Immature natural killer cell (primary cell): ENCODE measurements around the gene IFT20. TPM values are rescaled to one million over a fixed set of nuclear protein-coding genes. Genes with fewer than 3 reads are reported as not detected.

ENCODE experiments used
- DNase-seq, 3 donors: peaks; one replicate each; pipeline ENCODE4 v3.0.0; 2022; ENCODE audit warnings: mixed read lengths in 1 of 3
- H3K27ac Mint-ChIP-seq, 6 donors: one replicate each; pipeline ENCODE4 v1.8.0; 2020; ENCODE audit warnings: mixed read lengths in 6 of 6, mild to moderate bottlenecking in 5 of 6, inconsistent platforms in 4 of 6, moderate library complexity in 3 of 6
- H3K27me3 Mint-ChIP-seq, 3 donors: one replicate each; pipeline ENCODE4 v1.8.0; 2020 to 2021; ENCODE audit warnings: low read depth in 3 of 3, mild to moderate bottlenecking in 3 of 3, mixed read lengths in 3 of 3, moderate library complexity in 3 of 3, inconsistent platforms in 1 of 3
- H3K36me3 Mint-ChIP-seq, 3 donors: one replicate each; pipeline ENCODE4 v1.8.0; 2020; ENCODE audit warnings: mixed read lengths in 3 of 3, inconsistent platforms in 2 of 3, mild to moderate bottlenecking in 2 of 3
- H3K4me1 Mint-ChIP-seq, 2 donors: one replicate each; pipeline ENCODE4 v1.8.0; 2020; ENCODE audit warnings: inconsistent platforms in 2 of 2, mild to moderate bottlenecking in 2 of 2, mixed read lengths in 2 of 2, moderate library complexity in 1 of 2
- H3K4me3 Mint-ChIP-seq, 5 donors: one replicate each; pipeline ENCODE4 v1.8.0; 2020; ENCODE audit warnings: mild to moderate bottlenecking in 5 of 5, mixed read lengths in 5 of 5, inconsistent platforms in 3 of 5, moderate library complexity in 3 of 5
- H3K9me3 Mint-ChIP-seq, 6 donors: one replicate each; pipeline ENCODE4 v1.8.0; 2020; ENCODE audit warnings: mild to moderate bottlenecking in 6 of 6, mixed read lengths in 6 of 6, inconsistent platforms in 4 of 6, moderate library complexity in 3 of 6
- polyA plus RNA-seq, 3 donors: library from polyadenylated mRNA; unstranded; fragments of 300-500 nt; fragmentation: Illumina TruSeq; gene quantifications; one replicate each; pipeline ENCODE4 v1.2.3, GENCODE V29; 2021

Gene IFT20
- polyA plus RNA-seq, 3 donors from 2014 or later, result 51.1 to 70.4 (median 53.0) TPM

DNA sequence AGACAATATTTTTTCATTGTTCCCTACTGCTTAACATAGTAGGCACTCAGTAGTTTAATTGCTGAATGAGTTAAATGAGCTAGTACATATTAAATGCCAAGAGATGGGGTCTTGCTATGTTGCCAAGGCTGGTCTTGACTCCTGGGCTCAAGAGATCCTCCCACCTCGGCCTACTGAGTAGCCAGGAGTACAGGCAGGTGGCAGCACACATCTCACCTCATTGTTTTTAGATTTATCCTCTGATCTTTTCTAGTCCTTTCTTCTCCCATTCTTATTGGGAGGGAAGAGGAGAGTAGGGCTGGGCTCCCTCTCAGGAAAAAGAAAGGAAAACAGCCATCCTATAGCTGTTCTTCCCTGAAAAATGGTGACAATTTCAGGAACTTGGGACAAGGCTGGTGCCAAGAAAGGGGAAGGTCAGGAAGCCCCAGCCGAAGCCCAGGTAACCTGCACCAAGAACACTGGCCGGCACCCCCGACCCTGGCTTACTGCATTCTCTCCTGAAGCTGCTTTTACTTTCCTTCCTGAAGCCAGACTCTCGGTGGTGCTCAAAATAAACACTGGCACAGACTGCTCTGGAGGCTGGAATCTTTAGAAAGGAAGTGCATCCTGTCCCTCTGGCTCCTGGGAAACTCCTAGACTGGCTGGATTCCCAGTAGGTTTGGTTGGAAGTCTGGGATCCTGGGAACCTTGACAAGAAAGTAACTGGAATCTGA lies 2.9 kb upstream of the IFT20 start:
- H3K9me3 Mint-ChIP-seq, result peaks cover 0 to 1% (median 0%) of the 10 kb centered on the region in 6 donors
- peak overlapping the region in 2 of 6 donors; percentile 6 to 81 for H3K27ac Mint-ChIP-seq
- peaks cover 40 to 43% of the 10 kb centered on the region in 2 donors for H3K4me1 Mint-ChIP-seq
- peaks cover 2 to 9% (median 3%) of the 10 kb centered on the region in 3 donors for H3K27me3 Mint-ChIP-seq
- H3K4me3 Mint-ChIP-seq, result peak overlapping the region in 1 of 5 donors; percentile 96
- peaks cover 0 to 11% (median 0%) of the 10 kb centered on the region in 3 donors for H3K36me3 Mint-ChIP-seq
- DNase-seq, result no peak

DNA sequence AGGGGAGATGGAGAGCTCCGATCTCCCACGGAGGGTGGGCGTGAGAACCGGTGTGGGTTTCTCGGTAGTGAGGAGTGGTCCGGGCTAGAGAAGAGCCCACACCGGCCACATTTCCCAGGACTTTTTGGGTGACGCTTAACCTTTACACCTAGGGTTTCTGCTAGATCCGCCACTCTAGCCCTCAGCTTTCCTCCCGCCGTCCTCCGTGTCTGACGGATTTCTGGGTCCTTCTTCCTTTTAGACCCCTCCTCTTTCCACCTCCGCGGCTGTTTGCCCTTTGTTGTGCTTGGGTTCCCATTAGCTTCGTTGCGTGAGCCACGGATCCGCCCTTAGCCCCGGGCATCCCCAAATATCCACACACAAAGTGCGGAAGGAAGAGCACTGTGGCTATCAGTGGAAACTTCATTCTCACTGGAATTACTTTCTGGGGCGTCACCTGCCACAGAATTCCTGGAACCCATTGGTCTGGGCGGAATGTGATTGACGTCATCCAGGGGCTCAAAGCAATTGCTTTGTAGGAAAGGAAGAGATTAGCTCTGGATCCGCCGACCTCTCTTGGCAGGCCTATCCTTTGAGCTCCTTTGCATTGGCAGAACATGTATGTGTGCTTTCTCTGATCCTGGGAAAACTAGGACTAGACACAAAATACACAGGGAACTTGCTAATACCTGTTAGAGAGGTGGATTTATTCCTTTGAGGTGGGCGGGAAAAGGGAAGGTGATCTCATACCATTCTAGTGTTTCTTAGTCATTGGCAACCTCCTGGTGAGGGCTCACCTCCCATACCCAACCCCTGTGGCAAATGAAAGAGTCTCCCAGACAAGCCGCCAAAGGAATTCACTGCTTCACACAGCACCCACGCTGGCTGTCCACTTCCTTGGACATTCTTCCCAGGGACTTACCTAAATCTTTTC lies 943 bp upstream of the IFT20 start:
- no peak for DNase-seq
- peaks cover 41 to 53% of the 10 kb centered on the region in 2 donors for H3K4me1 Mint-ChIP-seq
- H3K27me3 Mint-ChIP-seq, result peaks cover 2 to 10% (median 3%) of the 10 kb centered on the region in 3 donors
- H3K36me3 Mint-ChIP-seq, result peaks cover 0 to 9% (median 0%) of the 10 kb centered on the region in 3 donors
- peaks cover 0 to 1% (median 0%) of the 10 kb centered on the region in 6 donors for H3K9me3 Mint-ChIP-seq
- peak overlapping the region; percentile 81 to 96 (median 93) for H3K27ac Mint-ChIP-seq
- H3K4me3 Mint-ChIP-seq, result peak overlapping the region; percentile 94 to 97 (median 95)

GRCh38 chr17:28334666-28335200 lies 539 bp downstream of the IFT20 start:
- H3K4me1 Mint-ChIP-seq, result peaks cover 41 to 53% of the 10 kb centered on the region in 2 donors
- peak overlapping the region; percentile 81 to 96 (median 93) for H3K27ac Mint-ChIP-seq
- H3K9me3 Mint-ChIP-seq, result peaks cover 0 to 1% (median 0%) of the 10 kb centered on the region in 6 donors
- peaks cover 0 to 6% (median 0%) of the 10 kb centered on the region in 3 donors for H3K36me3 Mint-ChIP-seq
- H3K27me3 Mint-ChIP-seq, result peaks cover 2 to 10% (median 3%) of the 10 kb centered on the region in 3 donors
- DNase-seq, result no peak
- H3K4me3 Mint-ChIP-seq, result peak overlapping the region; percentile 94 to 97 (median 95)

GRCh38 chr17:28334171-28334570 lies 1.1 kb downstream of the IFT20 start:
- peaks cover 0 to 7% (median under 1%) of the 10 kb centered on the region in 3 donors for H3K36me3 Mint-ChIP-seq
- H3K27ac Mint-ChIP-seq, result peak overlapping the region; percentile 81 to 96 (median 93)
- peak overlapping the region; percentile 94 to 97 (median 95) for H3K4me3 Mint-ChIP-seq
- peaks cover 0 to 1% (median 0%) of the 10 kb centered on the region in 6 donors for H3K9me3 Mint-ChIP-seq
- H3K4me1 Mint-ChIP-seq, result peaks cover 41 to 53% of the 10 kb centered on the region in 2 donors
- DNase-seq, result no peak
- H3K27me3 Mint-ChIP-seq, result peaks cover 2 to 10% (median 3%) of the 10 kb centered on the region in 3 donors

DNA sequence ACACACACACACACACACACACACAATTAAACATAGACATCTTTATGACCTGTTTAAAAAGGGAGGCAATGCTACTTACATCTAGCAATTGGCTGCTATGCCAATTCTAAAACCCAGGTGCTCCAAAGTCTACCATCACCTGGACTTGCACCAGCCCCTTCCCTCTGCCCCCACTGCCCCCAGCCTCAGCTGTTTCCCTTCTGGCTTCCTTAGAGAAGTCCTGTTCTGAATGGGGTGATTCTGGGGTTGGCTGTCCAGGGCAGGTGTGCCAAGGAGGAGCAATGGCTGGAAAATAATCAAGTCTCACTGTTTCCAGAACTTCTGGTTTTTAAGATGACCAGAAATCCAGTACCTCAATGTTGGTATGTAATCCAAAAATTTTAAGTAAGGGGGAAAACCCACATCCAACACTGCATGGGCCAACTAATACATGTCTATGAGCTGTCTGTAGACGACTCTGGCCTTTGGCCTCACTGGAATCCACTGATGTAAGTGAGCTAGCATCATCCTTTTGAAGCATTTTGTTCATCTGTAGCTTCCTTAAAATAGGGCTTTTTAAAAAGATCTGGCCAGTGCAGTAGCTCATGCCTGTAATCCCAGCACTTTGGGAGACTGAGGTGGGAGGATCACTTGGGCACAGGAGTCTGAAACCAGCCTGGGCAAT lies 2.1 kb downstream of the IFT20 start:
- Mint-ChIP-seq H3K4me1 (peaks cover 38 to 53% of the 10 kb centered on the region in 2 donors), H3K4me3 (peak overlapping the region in 2 of 5 donors; percentile 7 to 95), H3K27ac (peak overlapping the region in 4 of 6 donors; percentile 19 to 96 (median 86)), H3K36me3 (peaks cover 0 to 12% (median 8%) of the 10 kb centered on the region in 3 donors), H3K27me3 (peaks cover 2 to 10% (median 3%) of the 10 kb centered on the region in 3 donors), H3K9me3 (peaks cover 0 to 1% (median 0%) of the 10 kb centered on the region in 6 donors)
- DNase-seq, result no peak

GRCh38 chr17:28331891-28332420 lies 3.3 kb downstream of the IFT20 start:
- peak overlapping the region in 1 of 5 donors; percentile 46 for H3K4me3 Mint-ChIP-seq
- H3K36me3 Mint-ChIP-seq, result peaks cover 0 to 16% (median 8%) of the 10 kb centered on the region in 3 donors
- H3K4me1 Mint-ChIP-seq, result peaks cover 30 to 43% of the 10 kb centered on the region in 2 donors
- peaks cover 2 to 10% (median 3%) of the 10 kb centered on the region in 3 donors for H3K27me3 Mint-ChIP-seq
- DNase-seq, result no peak
- peak overlapping the region in 1 of 6 donors; percentile 33 for H3K27ac Mint-ChIP-seq
- no peaks in the 10 kb centered on the region for H3K9me3 Mint-ChIP-seq

DNA sequence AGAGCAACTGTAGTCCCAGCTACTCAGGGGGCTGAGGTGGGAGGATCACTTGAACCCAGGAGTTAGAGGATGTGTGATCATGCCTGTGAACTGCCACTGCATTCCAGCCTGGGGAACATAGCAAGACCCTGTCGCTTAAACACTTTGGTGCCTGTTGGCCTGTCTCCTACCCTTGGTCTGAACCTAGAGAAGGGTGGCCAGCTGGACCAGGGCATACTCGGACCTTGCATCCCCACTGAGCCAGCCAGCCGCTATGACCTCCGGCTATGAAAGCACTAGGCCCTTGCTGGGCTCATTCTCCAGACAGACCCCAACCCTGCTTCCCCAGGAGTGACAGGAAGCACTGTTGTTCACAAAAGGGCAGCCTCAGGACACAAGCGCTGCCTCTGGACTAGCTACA lies 4.6 kb downstream of the IFT20 start:
- Mint-ChIP-seq H3K4me3 (no peak overlapping the region), H3K4me1 (peaks cover 20 to 32% of the 10 kb centered on the region in 2 donors), H3K36me3 (peaks cover 0 to 25% (median 8%) of the 10 kb centered on the region in 3 donors), H3K9me3 (no peaks in the 10 kb centered on the region), H3K27ac (peak overlapping the region in 1 of 6 donors; percentile 20), H3K27me3 (peaks cover 2 to 10% (median 2%) of the 10 kb centered on the region in 3 donors)
- no peak for DNase-seq

GRCh38 chr17:28328325-28328724 lies 6.9 kb downstream of the IFT20 start:
- Mint-ChIP-seq H3K27ac (no peak overlapping the region), H3K36me3 (peaks cover 0 to 25% (median 8%) of the 10 kb centered on the region in 3 donors), H3K4me3 (no peak overlapping the region), H3K4me1 (peaks cover 2 to 10% of the 10 kb centered on the region in 2 donors), H3K9me3 (no peaks in the 10 kb centered on the region), H3K27me3 (peaks cover 0 to 1% (median 0%) of the 10 kb centered on the region in 3 donors)
- DNase-seq, result no peak

DNA sequence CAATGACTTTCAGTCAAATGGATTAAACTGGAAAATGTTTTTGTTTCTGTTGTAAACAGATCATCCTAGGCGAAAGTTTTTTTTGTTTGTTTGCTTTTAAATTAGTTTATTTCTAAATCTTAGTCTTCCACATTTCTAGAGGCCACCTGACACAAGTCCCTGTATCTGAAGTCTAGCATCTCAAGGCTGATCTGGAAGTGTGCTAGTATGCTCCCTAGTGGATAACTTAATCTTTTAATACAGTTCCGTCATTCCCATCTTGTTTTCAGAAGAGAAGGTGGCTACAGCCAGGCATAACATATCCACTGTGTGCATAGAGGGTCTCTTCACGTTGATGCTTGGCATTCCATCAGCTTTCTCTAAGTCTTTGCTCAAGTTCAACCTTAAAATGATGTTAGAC lies 7.6 kb downstream of the IFT20 start:
- Mint-ChIP-seq H3K4me1 (peaks cover 2 to 8% of the 10 kb centered on the region in 2 donors), H3K27ac (peak overlapping the region in 1 of 6 donors; percentile 18), H3K36me3 (peaks cover 0 to 25% (median 8%) of the 10 kb centered on the region in 3 donors), H3K27me3 (peaks cover 0 to 1% (median 0%) of the 10 kb centered on the region in 3 donors), H3K9me3 (no peaks in the 10 kb centered on the region), H3K4me3 (no peak overlapping the region)
- DNase-seq, result no peak

- H3K9me3 Mint-ChIP-seq, result no peaks in the 10 kb centered on the region
- H3K4me1 Mint-ChIP-seq, result peaks cover 0 to 2% of the 10 kb centered on the region in 2 donors
- peaks cover 0 to 23% (median 8%) of the 10 kb centered on the region in 3 donors for H3K36me3 Mint-ChIP-seq
- DNase-seq, result no peak
- H3K27ac Mint-ChIP-seq, result no peak overlapping the region
- H3K4me3 Mint-ChIP-seq, result no peak overlapping the region
- H3K27me3 Mint-ChIP-seq, result no peaks in the 10 kb centered on the region
Observed at GRCh38 chr17:28327031-28327607, 8.2 kb downstream of the IFT20 start.

DNA sequence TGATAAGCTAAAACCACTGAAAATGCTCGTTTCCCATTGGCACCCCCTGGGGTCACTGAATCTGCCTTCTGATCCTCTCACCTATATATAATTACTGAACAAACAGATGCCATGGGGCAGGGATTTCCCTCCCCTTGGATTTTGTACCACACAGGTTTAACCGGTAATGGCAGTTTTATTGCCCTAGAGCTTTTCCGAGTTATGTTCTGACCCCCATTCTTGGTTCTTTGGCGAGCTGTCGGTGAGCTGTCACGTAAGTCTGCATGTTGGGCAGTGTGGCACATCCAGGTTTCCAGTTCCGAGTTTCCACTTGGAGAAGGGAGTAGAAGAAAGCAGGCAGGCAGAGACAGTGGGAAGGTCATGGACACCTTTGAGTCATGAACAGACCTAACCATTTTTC lies 9.2 kb downstream of the IFT20 start:
- Mint-ChIP-seq H3K27ac (no peak overlapping the region), H3K9me3 (no peaks in the 10 kb centered on the region), H3K27me3 (no peaks in the 10 kb centered on the region), H3K4me3 (no peak overlapping the region), H3K4me1 (no peaks in the 10 kb centered on the region), H3K36me3 (peaks cover 0 to 20% (median 8%) of the 10 kb centered on the region in 3 donors)
- no peak for DNase-seq

DNA sequence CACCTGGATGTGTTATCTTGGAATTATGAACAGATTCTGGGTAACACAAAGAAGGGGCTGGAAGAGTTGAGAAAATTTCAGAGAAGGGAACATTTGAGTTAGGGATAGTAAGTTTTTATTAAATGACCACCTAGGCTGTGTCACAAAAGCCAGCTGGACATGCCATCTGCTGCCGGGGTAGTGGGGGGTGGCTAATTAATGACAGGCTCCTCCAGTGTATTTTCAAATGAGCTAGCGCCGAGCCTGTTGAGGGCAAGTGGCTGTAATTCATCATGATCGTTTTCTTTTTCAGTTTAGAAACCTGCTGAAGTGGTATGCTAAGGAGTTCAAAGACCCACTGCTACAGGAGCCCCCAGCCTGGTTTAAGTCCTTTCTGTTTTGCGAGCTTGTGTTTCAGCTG lies 10.1 kb downstream of the IFT20 start:
- Mint-ChIP-seq H3K9me3 (no peaks in the 10 kb centered on the region), H3K36me3 (peaks cover 0 to 20% (median 8%) of the 10 kb centered on the region in 3 donors), H3K4me3 (no peak overlapping the region), H3K4me1 (peaks cover 2 to 5% of the 10 kb centered on the region in 2 donors), H3K27ac (no peak overlapping the region), H3K27me3 (no peaks in the 10 kb centered on the region)
- DNase-seq, result no peak
